NCI-H1417 (cell line): ENCODE data around the gene SHISA7.
A peak's percentile ranks its signal among the peaks of the same experiment; 100 is the strongest.

Experiments used
- DNase-seq, 3 experiments: peaks; one replicate each; lab custom pipeline; 2025; lab: John Stamatoyannopoulos, UW

SHISA7 gene

GRCh38 chr19:55389386-55390317 lies 53.4 kb downstream of the SHISA7 start:
- no peak for DNase-seq

GRCh38 chr19:55387736-55388497 lies 55.2 kb downstream of the SHISA7 start:
- no peak for DNase-seq

- DNase-seq = no peak
These were observed 56.6 kb downstream of the SHISA7 start for GRCh38 chr19:55386493-55386971.

- peak; percentile 98 to 100 (median 99) for DNase-seq
These were observed 57.2 kb downstream of the SHISA7 start, which contains the start of gene RPL28 for GRCh38 chr19:55385724-55386492. Gene RPL28, plus strand, starts transcription at chr19:55385932. Its CDS starts 426 bp downstream, at chr19:55386358.

GRCh38 chr19:55384920-55385723 lies 58.0 kb downstream of the SHISA7 start:
- DNase-seq = peak; percentile 98 to 99 (median 98)

GRCh38 chr19:55384131-55384919 lies 58.8 kb downstream of the SHISA7 start, which contains the start of gene TMEM238:
Gene TMEM238, minus strand, starts transcription at chr19:55384292. Its CDS starts 33 bp downstream, at chr19:55384259.
- peak; percentile 65 to 74 (median 68) for DNase-seq

- DNase-seq = peak; percentile 68 to 75 (median 74)
These were observed 59.6 kb downstream of the SHISA7 start for GRCh38 chr19:55383279-55384130.

GRCh38 chr19:55382522-55383054 lies 60.5 kb downstream of the SHISA7 start:
- DNase-seq = no peak

- DNase-seq = no peak
These were observed 61.1 kb downstream of the SHISA7 start for GRCh38 chr19:55382013-55382412.

GRCh38 chr19:55379174-55379573 lies 63.9 kb downstream of the SHISA7 start:
- no peak for DNase-seq
